Activated CD4-positive, alpha-beta T cell treated with anti-CD3 and anti-CD28 coated beads, Interleukin-2, amount 10 ng/mL, durations not matched to agents 7 days and 5 days (primary cell): Measurements from ENCODE around the gene SULF2. TPM values are rescaled to one million over a fixed set of nuclear protein-coding genes. Genes with fewer than 3 reads are reported as not detected.
A peak's percentile ranks its signal among the peaks of the same experiment; 100 is the strongest.

Source experiments
- CTCF ChIA-PET: fragments of 350-600 bp; sonication (Branson Sonifier 250); formaldehyde crosslinking; loops from one replicate; lab custom pipeline; 2021; ENCODE audit warnings: antibody characterized with exemption; lab: Charles Lee
- POLR2A ChIA-PET: fragments of 350-600 bp; sonication (Branson Sonifier 250); formaldehyde crosslinking; loops from one replicate; lab custom pipeline; 2021; ENCODE audit warnings: antibody characterized with exemption; lab: Charles Lee
- DNase-seq: peaks from one replicate; pipeline ENCODE4 v3.0.0-alpha.2; 2020
- H3K27ac Mint-ChIP-seq: one replicate; pipeline ENCODE4 v1.8.0; 2021; ENCODE audit warnings: mild to moderate bottlenecking, moderate library complexity, mixed read lengths
- H3K27me3 Mint-ChIP-seq: one replicate; pipeline ENCODE4 v1.8.0; 2021; ENCODE audit warnings: mixed read lengths
- H3K36me3 Mint-ChIP-seq: one replicate; pipeline ENCODE4 v1.8.0; 2021; ENCODE audit warnings: low read depth, mixed read lengths
- H3K4me1 Mint-ChIP-seq: one replicate; pipeline ENCODE4 v1.8.0; 2021; ENCODE audit warnings: mixed read lengths
- H3K4me3 Mint-ChIP-seq: one replicate; pipeline ENCODE4 v1.8.0; 2021; ENCODE audit warnings: mild to moderate bottlenecking, moderate library complexity, mixed read lengths
- H3K9me3 Mint-ChIP-seq: one replicate; pipeline ENCODE4 v1.8.0; 2021; ENCODE audit warnings: mixed read lengths
- total RNA-seq, 2 experiments: library from RNA; stranded (reverse); gene quantifications; one replicate each; pipeline ENCODE4 v1.2.3, GENCODE V29; 2021

SULF2 gene
- total RNA-seq, 2 experiments from 2014 or later: 0.37 to 0.69 TPM

DNA sequence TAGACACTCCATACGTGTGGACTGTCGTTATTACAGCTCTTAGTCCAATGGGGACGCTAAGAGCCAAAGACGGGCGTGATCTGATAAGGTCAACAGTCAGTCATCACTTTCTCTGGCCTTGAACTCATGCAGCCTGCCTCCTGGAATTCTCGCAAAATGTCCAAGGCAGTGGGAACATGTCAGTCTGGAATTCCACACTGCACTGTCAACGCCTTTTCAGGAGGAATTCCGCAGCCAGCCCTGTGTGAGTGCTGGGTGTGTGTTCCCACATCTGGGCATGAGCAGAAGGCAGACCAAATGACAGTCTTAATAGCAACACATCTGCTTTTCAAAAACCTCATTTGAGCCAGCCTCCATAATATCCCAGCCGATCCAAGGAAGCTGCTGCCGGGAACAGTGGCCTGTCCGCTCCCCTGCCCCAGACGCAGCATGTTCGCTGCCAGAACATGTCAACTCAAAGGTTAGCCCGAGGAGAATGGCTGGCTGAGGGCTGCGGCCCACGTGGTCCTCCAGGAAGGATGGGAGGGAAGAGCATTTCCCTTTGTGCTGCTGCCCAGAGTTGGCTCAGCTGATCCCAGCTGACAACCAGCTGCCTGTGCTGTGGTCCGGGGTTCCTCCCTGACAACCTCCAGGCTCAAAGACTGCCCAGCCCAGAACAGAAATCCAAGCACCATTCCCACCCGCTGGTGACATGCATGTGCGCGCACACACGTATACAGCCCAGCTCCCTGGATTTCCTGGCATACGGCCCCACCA lies 103.1 kb downstream of the SULF2 start:
- ChIA-PET POLR2A (no interaction called here), CTCF (no interaction called here)
- Mint-ChIP-seq H3K36me3 (no peaks in the 10 kb centered on the region), H3K27ac (no peak overlapping the region), H3K27me3 (no peaks in the 10 kb centered on the region), H3K4me3 (no peak overlapping the region), H3K9me3 (no peaks in the 10 kb centered on the region), H3K4me1 (no peaks in the 10 kb centered on the region)
- DNase-seq: no peak

DNA sequence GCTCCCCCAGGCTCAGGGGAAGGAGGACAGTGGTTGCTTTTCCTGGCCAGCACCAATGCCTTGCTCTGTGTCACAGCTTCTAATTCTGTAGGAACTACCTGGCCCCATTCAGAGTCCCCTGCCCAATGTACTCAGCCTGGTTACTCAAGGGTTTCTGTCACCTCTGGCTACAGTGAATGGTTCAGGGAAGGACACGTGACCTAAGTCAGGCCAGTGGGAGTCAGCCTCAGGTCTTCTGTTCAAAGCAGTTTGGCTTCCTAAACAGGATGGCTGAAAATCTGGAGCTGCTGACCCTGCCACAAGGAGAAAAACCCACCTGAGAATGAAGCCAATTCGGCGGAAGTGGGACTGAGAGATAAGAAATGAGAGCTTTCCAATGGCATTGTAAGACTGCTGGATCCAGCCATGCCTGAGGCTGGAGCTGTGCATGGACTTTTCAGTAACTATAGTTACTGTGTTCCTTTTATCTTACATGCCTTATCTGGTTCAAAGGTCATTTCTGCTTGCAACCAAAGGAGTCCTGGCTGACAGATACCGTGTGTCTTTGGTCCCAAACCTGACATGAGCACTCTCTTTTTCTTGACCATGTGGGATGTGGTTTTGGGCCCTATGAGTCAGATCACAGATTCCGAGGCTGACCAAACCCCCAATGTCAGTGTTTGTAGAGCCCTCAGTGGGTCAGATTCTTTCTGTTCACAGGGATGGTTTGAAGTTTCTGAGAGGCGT lies 104.3 kb downstream of the SULF2 start:
- Mint-ChIP-seq H3K4me1 (no peaks in the 10 kb centered on the region), H3K36me3 (no peaks in the 10 kb centered on the region), H3K27ac (no peak overlapping the region), H3K4me3 (no peak overlapping the region), H3K9me3 (no peaks in the 10 kb centered on the region), H3K27me3 (no peaks in the 10 kb centered on the region)
- POLR2A ChIA-PET: no interaction called here
- CTCF ChIA-PET: interaction anchor here (0.6 kb wide), 2 partner anchors 307 to 1220 kb away, joined by 3 to 4 read pairs; no protein-coding TSS in a partner anchor
- DNase-seq: no peak

DNA sequence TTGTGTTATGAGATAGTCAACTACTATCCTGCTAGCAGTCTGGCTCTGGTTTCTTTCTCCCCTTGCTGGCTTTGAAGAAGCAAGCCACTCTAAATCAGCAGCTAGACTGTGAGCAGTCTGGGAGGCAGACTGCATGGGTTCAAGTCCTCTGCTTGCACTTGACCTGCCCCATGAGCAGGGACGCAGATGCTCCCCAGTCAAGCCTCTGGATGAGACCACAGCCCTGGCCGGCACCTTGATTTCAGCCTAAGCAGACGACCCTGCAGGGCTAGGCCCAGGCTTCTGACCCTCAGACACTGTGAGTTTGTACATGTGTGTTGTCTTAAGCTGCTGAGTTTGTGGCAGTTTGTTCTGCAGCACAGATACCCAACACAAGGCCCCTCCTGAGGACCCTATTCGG lies 105.8 kb downstream of the SULF2 start:
- Mint-ChIP-seq H3K4me3 (no peak overlapping the region), H3K9me3 (no peaks in the 10 kb centered on the region), H3K36me3 (no peaks in the 10 kb centered on the region), H3K27ac (no peak overlapping the region), H3K27me3 (no peaks in the 10 kb centered on the region), H3K4me1 (no peaks in the 10 kb centered on the region)
- CTCF ChIA-PET: interaction anchor here (2.7 to 3.2 kb wide), 2 partner anchors 12 to 941 kb away, joined by 15 to 20 read pairs; no protein-coding TSS in a partner anchor
- POLR2A ChIA-PET: no interaction called here
- no peak for DNase-seq

DNA sequence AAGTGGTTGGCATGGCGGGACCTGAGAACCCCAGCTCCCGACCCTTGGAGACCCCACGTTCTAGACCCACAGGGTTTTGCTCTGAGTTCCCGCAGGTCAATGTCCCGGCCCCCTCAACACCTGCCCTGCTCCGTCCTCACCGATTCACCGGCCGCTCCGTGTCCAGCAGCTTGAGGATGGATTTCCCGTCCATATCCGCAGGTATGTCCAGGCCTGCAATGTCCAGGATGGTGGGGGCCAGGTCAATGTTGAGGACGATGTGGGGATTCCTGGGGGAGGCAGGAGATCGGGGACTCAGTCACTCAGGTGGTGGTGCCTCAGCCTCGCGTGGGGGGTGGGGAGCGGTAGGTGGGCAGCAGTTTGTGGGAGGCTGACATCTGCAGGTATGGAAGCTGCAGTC lies 106.7 kb downstream of the SULF2 start:
- no peaks in the 10 kb centered on the region for H3K27me3 Mint-ChIP-seq
- CTCF ChIA-PET: interaction anchor here (1.0 to 3.2 kb wide), 4 partner anchors 11 to 942 kb away, joined by 3 to 20 read pairs (median 12); no protein-coding TSS in a partner anchor
- no peak for DNase-seq
- H3K4me1 Mint-ChIP-seq: no peaks in the 10 kb centered on the region
- no peaks in the 10 kb centered on the region for H3K36me3 Mint-ChIP-seq
- no peak overlapping the region for H3K27ac Mint-ChIP-seq
- no peaks in the 10 kb centered on the region for H3K9me3 Mint-ChIP-seq
- POLR2A ChIA-PET: no interaction called here
- no peak overlapping the region for H3K4me3 Mint-ChIP-seq

DNA sequence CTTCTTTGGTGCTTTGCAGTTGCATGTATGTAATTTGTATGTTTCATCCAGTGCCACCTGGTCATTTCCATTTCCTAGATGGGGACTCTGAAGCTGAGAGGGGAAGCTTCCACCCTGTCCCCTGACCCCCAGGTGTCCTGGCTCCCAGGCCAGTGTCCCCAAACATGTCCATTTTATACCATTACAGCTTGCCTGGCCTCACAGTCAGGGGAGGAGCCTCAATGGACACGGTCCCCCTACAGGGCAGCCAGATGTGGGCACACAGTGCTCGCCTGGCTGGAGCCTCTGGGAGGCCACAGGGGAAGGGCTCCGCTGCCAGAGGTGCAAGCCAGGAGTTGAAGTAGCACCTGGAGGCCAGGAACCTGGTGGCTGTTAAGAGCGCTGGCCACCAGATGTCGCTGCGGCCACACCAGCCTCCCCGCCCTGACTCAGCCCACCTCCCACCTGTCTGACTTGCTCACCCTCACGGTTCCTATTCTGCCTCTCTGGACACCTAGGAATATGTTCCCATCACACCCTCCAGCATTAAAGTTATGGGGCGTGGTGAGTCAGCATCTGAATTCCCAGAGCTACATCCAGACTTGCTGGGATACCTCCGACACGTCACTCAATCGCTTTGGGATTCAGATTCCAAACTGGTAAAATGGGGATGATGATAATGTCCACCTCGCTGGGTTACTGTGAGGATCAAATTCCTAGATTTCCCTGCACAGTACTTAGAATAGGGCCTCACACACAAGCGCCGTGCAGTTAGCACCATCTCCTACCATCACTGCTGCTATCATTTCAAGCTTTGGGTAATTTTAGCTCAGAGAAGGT lies 107.4 kb downstream of the SULF2 start:
- DNase-seq: peak; percentile 59
- ChIA-PET CTCF (interaction anchor here (1.0 to 3.2 kb wide), 5 partner anchors 11 to 943 kb away, joined by 3 to 20 read pairs (median 9); no protein-coding TSS in a partner anchor), POLR2A (no interaction called here)
- Mint-ChIP-seq H3K36me3 (no peaks in the 10 kb centered on the region), H3K27ac (peak overlapping the region; percentile 60), H3K4me1 (no peaks in the 10 kb centered on the region), H3K4me3 (no peak overlapping the region), H3K27me3 (no peaks in the 10 kb centered on the region), H3K9me3 (no peaks in the 10 kb centered on the region)

DNA sequence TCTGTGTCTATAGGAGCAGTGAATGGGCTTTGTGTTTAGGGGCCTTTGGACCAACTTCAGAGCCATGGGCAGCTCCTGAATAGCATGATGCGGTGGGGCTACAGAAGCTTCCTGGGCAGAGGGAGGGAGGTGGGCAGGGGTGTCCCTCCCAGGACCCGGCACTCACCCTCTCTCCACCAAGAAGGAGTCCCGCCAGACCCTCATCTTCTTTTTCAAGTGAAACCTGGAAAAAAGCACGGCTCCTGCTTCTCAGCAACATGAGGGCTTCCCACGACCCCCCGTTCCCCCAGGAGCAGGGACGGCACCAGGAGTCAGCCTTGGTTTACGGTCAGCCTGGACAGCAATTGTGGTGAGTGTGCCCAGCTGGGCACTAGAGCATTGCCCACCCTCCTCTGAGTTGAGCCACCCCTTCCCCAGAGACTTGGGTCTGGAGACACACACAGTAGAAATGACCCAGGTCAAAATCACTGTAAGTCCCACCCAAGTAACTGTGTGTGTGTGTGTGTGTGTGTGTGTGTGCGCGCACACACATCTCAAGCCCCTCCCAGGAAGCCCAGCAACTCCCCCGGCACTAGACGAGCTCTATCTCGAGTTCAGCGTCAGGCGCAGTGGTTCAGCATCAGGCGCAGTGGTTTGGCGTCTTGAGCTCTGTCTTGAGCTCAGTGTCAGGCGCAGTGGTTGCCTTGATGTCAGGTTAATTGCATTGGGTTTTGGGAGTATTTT lies 108.2 kb downstream of the SULF2 start:
- Mint-ChIP-seq H3K9me3 (no peaks in the 10 kb centered on the region), H3K4me3 (no peak overlapping the region), H3K4me1 (no peaks in the 10 kb centered on the region), H3K27me3 (no peaks in the 10 kb centered on the region), H3K27ac (no peak overlapping the region), H3K36me3 (no peaks in the 10 kb centered on the region)
- ChIA-PET CTCF (interaction anchor here (0.5 to 3.2 kb wide), 5 partner anchors 10 to 943 kb away, joined by 4 to 20 read pairs (median 9); no protein-coding TSS in a partner anchor), POLR2A (no interaction called here)
- no peak for DNase-seq

DNA sequence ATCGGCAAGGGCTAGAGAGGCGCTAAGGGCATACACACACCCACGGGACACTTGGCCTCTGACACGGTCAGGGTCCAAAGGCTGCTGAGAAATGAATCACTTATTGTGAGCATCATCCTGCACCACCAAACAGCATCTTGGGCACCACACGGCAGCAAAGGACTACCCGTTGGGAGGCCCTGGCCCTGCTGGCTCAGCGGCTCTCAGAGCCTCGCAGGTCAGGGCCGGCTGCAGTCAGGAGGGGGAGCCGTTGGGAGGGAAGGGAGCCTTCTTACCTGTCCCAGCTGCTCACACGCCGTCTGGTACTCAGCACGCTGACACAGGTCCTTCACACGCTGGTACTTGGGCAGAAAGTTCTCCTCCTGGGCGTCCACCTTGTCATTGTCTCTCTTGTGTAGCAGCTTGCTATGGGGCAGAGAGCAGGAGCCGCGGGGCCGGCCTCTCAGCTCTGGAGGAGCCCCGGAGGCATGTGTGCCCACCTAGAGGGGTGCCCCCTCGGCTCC lies 109.0 kb downstream of the SULF2 start:
- Mint-ChIP-seq H3K4me3 (no peak overlapping the region), H3K27ac (no peak overlapping the region), H3K9me3 (no peaks in the 10 kb centered on the region), H3K27me3 (no peaks in the 10 kb centered on the region), H3K36me3 (no peaks in the 10 kb centered on the region), H3K4me1 (no peaks in the 10 kb centered on the region)
- CTCF ChIA-PET: no interaction called here
- DNase-seq: no peak
- POLR2A ChIA-PET: no interaction called here

DNA sequence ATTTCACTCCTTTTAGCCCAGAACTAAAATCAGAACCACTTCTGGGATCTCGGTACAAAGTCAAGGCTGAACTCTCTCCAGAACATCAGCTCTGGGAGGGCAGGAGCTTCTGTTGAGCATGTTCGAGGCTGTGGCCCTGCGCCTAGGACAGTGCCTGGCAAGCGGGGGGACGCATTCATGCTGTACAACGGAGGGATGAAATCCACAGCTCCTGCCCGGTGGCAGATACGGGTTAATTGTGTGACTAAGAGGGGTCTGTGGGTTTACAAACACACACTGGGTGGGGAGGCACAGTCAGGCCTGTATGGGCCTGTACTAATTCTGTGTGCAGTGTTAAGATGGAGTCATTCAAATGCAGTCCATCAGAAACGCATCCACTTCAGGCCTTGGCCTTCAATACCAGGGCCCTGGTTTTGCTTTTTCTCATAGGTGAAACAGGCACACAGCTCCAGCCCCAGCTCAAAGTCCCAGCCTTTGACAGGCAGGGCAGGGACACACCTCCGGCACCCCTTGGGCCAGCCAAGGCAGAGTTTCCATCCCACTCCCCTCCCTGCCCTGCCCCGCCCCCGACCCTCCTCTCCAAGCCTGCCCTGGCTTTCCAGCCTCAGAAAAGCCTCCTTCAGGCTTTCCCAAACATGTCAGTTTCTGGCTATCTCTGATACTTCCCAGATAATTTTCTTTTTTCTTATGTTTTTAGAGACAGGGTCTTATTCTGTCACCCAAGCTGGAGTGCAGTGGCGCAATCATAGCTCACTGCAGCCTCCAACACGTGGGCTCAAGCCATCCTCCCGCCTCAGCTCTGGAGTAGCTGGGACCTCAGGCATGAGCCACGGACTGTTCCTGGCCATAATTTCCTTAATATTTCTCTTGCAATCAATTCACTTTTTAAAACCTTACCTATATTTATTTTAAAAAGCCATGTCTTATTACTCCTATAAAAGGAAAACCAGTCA lies 109.8 kb downstream of the SULF2 start:
- CTCF ChIA-PET: interaction anchor here (0.7 to 1.0 kb wide), 2 partner anchors 50 to 945 kb away, joined by 3 to 4 read pairs; no protein-coding TSS in a partner anchor
- no peaks in the 10 kb centered on the region for H3K9me3 Mint-ChIP-seq
- H3K27ac Mint-ChIP-seq: no peak overlapping the region
- DNase-seq: no peak
- H3K4me3 Mint-ChIP-seq: no peak overlapping the region
- H3K36me3 Mint-ChIP-seq: no peaks in the 10 kb centered on the region
- no peaks in the 10 kb centered on the region for H3K4me1 Mint-ChIP-seq
- no peaks in the 10 kb centered on the region for H3K27me3 Mint-ChIP-seq
- POLR2A ChIA-PET: no interaction called here

DNA sequence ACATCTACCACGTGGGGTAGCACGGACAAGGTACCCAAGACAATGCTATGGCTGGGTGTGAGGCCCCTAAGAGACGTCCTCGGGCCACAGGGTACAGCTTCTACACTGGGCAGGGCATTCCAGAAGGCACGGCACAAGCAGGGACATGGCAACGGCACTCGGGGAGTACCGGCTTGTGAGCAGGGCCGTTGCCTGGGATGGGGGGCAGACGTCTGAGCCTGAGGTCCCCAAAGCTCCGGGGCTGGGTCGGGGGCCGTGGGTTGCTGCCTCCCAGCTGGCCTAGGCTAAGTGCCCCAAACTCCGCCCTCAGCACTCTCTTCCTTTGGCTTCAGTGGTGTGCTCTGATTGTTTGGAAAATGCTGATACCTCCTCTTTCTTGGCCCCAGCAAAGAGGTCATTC lies 110.6 kb downstream of the SULF2 start:
- H3K27ac Mint-ChIP-seq: no peak overlapping the region
- ChIA-PET CTCF (interaction anchor here (0.6 to 1.2 kb wide), 4 partner anchors 10 to 946 kb away, joined by 3 to 4 read pairs (median 3); no protein-coding TSS in a partner anchor), POLR2A (no interaction called here)
- no peaks in the 10 kb centered on the region for H3K27me3 Mint-ChIP-seq
- H3K9me3 Mint-ChIP-seq: no peaks in the 10 kb centered on the region
- H3K4me3 Mint-ChIP-seq: no peak overlapping the region
- no peaks in the 10 kb centered on the region for H3K36me3 Mint-ChIP-seq
- H3K4me1 Mint-ChIP-seq: no peaks in the 10 kb centered on the region
- DNase-seq: no peak

DNA sequence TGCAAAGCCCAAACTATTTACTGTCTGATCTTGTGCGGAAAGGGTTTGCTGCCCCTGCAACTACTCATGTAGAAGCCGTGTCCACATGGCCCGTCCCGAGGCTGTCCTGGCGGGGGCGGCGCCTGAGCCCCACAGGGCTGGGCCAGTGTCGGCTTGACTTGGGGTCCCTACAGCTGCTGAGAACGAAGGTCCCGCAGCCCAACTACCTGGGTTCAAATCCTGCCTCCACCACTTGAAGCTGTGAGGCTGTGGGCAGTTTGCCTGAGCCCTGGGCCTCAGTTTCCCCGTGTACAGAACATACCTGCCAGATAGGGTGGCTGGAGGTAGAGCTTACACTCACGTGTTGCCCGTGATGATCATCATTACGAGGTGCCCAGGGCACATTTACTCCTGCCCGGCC lies 111.1 kb downstream of the SULF2 start:
- Mint-ChIP-seq H3K36me3 (no peaks in the 10 kb centered on the region), H3K4me3 (no peak overlapping the region), H3K27me3 (no peaks in the 10 kb centered on the region), H3K4me1 (no peaks in the 10 kb centered on the region), H3K27ac (no peak overlapping the region), H3K9me3 (no peaks in the 10 kb centered on the region)
- no peak for DNase-seq
- CTCF ChIA-PET: interaction anchor here (0.6 to 1.2 kb wide), 2 partner anchors 10 to 47 kb away, joined by 3 read pairs; no protein-coding TSS in a partner anchor
- POLR2A ChIA-PET: interaction anchor here (0.6 kb wide), 1 partner anchor 206 kb away, joined by 3 read pairs; no protein-coding TSS in a partner anchor

DNA sequence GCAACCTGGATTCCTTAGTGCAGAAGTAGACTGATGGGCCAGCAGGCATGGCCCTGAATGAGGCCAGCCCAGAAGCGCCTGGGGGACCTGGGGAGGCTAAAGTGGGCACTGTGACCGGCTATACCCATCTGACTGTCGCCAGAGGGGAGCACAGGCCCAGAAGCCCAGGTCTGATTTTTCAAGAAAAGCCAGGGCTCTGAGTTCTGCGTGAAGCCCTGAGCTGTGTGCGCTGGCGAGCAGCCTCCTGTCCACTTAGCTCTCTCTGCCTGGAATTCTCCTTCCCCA lies 111.7 kb downstream of the SULF2 start:
- H3K9me3 Mint-ChIP-seq: no peaks in the 10 kb centered on the region
- H3K36me3 Mint-ChIP-seq: no peaks in the 10 kb centered on the region
- H3K4me3 Mint-ChIP-seq: no peak overlapping the region
- no peaks in the 10 kb centered on the region for H3K4me1 Mint-ChIP-seq
- no peak overlapping the region for H3K27ac Mint-ChIP-seq
- CTCF ChIA-PET: interaction anchor here (1.2 kb wide), 1 partner anchor 9 kb away, joined by 3 read pairs; no protein-coding TSS in a partner anchor
- POLR2A ChIA-PET: interaction anchor here (0.6 kb wide), 1 partner anchor 205 kb away, joined by 3 read pairs; no protein-coding TSS in a partner anchor
- DNase-seq: no peak
- no peaks in the 10 kb centered on the region for H3K27me3 Mint-ChIP-seq
